Suprapubic skin (tissue), 4 donors: ENCODE data around the gene TEX51.

Experiments
- EP300 ChIP-seq: sonication (generic); formaldehyde crosslinking; IDR thresholded peaks from one replicate; pipeline ENCODE4 v1.6.1; 2017; ENCODE audit warnings: antibody characterized with exemption
- POLR2A ChIP-seq, 2 donors: fragments of 450-650 bp; IDR thresholded peaks; one replicate each; pipeline ENCODE4 v1.6.1; 2017; ENCODE audit warnings: antibody characterized with exemption in 2 of 2, mild to moderate bottlenecking in 2 of 2, moderate library complexity in 2 of 2
- POLR2AphosphoS5 ChIP-seq, 3 donors: sonication (generic); formaldehyde crosslinking; IDR thresholded peaks; one replicate each; pipeline ENCODE4 v1.6.1; 2017; ENCODE audit warnings: antibody characterized with exemption in 3 of 3
- TF ChIP-seq, protein P1 (sequence below), 2 donors: fragments of 200-600 bp in 1 of 2; fragments of 450-650 bp in 1 of 2; sonication (generic) in 1 of 2; IDR thresholded peaks; one replicate each; pipeline ENCODE4 v1.5.1; 2016 to 2019; ENCODE audit warnings: antibody characterized with exemption in 2 of 2, mild to moderate bottlenecking in 1 of 2, moderate library complexity in 1 of 2

GRCh38 chr2:126894082-126894481, 4.6 kb upstream of the TEX51 start:
- TF ChIP-seq, protein P1, sequence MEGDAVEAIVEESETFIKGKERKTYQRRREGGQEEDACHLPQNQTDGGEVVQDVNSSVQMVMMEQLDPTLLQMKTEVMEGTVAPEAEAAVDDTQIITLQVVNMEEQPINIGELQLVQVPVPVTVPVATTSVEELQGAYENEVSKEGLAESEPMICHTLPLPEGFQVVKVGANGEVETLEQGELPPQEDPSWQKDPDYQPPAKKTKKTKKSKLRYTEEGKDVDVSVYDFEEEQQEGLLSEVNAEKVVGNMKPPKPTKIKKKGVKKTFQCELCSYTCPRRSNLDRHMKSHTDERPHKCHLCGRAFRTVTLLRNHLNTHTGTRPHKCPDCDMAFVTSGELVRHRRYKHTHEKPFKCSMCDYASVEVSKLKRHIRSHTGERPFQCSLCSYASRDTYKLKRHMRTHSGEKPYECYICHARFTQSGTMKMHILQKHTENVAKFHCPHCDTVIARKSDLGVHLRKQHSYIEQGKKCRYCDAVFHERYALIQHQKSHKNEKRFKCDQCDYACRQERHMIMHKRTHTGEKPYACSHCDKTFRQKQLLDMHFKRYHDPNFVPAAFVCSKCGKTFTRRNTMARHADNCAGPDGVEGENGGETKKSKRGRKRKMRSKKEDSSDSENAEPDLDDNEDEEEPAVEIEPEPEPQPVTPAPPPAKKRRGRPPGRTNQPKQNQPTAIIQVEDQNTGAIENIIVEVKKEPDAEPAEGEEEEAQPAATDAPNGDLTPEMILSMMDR (IDR thresholded peaks at IDR 0.05): no peak
- TF ChIP-seq EP300 (no peak), POLR2A (IDR thresholded peaks at IDR 0.05) (no peak), POLR2AphosphoS5 (IDR thresholded peaks at IDR 0.05) (no peak)
